HG03342 (cell line): ENCODE results near the gene TRAT1.
A peak's percentile ranks its signal among the peaks of the same experiment; 100 is the strongest.

Source experiments
- ATAC-seq: cut with Tn5 transposase; IDR thresholded peaks from one replicate; pipeline ENCODE4 v1.9.1; 2021; ENCODE audit warnings: mild to moderate bottlenecking, moderate library complexity; ENCODE audit not compliant: unreplicated experiment

Gene TRAT1

GRCh38 chr3:108849075-108849474 lies 26.5 kb downstream of the TRAT1 start:
- ATAC-seq: no peak

- no peak for ATAC-seq
Observed at GRCh38 chr3:108861401-108861800, 38.8 kb downstream of the TRAT1 start.

DNA sequence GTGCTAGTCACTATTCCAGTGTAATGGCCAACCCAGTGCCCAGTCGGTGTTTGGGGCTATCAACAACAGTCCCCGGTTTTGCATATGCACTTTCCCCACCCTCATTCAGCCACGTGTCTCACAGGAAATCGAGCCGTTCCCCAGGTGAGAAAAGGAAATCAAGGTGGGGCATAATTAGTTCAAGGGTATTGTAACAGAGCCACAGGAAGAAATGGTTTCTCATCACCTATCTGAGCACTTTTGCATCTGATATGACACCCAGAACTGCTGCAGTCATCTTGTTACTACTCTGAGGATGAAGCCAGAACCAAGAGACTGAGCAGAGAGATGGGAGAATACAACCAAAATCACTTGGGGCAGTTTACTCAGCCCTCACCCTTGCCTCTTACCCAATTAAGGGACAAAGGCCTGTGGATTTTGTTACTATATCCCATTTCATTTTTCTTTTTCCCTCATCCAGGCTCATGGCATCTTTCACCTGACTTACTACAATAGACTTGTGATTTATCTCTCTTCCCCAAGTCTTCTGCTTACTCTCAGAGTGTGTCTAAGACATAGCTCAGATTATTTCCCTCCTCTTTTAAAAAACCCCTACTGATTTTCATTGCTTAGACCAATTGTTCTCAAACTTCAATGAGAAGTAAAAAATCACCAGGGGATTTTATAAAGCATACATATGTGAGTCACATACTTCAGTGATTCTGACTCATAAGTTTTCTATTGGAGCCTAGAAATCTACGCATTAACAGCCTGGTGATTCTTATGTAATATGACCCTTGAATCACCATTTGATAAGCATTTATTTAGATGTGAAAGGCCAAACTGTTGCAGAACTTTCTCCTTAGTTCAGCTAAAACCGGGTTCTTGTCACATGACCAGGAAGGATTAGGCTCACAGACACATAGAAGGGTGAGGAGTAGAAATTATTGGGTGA lies 40.5 kb downstream of the TRAT1 start:
- ATAC-seq: peak; percentile 68

GRCh38 chr3:108863799-108864135 lies 41.2 kb downstream of the TRAT1 start:
- ATAC-seq: no peak

GRCh38 chr3:108877901-108878300 lies 55.3 kb downstream of the TRAT1 start:
- no peak for ATAC-seq

DNA sequence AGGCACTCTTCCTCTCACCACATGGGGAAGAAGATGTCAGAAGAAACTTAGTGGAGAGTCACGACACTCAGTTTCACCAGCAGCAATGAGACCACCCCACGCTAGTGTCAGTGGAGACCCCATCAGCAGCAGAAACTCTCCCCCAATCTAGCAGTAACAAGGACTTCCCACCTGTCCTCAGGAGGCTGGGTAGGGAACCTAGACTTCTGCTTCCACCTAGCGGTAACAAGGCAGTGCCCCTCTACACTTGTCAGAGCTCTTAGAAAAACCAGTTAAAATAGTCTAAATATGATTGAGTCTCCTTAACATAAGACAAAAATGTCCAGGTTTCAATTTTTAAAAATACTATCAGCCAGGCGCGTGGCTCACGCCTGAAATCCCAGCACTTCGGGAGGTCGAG lies 57.3 kb downstream of the TRAT1 start:
- no peak for ATAC-seq

DNA sequence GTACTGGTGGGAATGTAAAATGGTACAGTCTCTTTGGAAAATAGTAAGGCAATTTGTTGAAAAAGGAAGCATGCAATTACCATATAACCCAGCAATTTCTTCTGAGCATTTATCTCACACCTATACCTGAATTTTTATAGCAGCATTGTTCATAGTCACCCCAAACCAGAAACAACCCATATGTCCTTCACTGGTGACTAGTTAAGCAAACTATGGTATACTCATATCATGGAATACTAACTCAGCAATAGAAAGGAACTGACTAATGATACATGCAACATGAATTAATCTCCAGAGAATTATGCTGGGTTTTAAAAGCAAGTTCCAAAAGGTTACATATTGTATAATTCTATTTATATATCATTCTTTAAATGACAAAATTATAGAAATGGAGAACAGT lies 60.2 kb downstream of the TRAT1 start:
- ATAC-seq: no peak

DNA sequence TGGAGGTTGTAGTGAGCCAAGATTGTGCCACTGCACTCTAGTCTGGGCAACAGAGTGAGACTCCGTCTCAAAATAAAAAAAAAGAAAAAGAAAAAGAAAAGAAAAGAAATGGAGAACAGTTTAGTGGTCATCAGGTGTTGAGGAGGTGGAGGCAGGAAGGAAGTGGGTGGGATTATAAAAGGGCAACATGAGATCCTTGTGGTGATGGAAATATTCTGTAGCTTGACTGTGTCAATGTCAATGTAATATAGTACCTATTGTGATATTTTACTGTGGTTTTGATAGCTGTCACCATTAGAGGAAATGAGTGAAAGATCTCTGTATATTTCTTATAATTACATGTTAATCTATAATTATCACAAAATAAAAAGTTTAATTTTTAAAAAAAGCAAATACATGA lies 60.8 kb downstream of the TRAT1 start:
- no peak for ATAC-seq

DNA sequence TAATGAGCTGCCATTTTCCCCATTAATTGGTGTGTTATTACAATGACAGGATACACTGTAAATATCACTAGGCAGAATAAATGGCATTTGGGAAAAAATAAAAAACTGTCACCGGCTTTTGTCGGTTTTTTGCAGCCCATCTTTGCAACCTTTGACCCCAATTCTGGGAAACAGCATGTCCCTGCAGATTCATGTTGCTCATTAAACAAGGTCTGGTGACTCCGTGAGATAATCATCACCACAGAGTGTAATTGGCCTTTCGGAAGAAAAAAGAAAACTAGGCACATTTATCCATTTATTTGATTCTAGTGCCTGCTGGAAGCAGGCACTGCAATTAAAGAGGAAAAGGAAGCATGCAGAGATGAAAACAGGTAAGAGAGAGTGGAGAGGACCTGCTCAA lies 64.5 kb downstream of the TRAT1 start:
- ATAC-seq: no peak

- no peak for ATAC-seq
Observed at GRCh38 chr3:108887777-108888176, 65.2 kb downstream of the TRAT1 start.

- ATAC-seq: no peak
Observed at GRCh38 chr3:108891833-108892232, 69.2 kb downstream of the TRAT1 start.

GRCh38 chr3:108894981-108895380 lies 72.4 kb downstream of the TRAT1 start:
- no peak for ATAC-seq

- peak; percentile 67 for ATAC-seq
Observed at GRCh38 chr3:108897883-108898282, 75.3 kb downstream of the TRAT1 start.

GRCh38 chr3:108899530-108899929 lies 76.9 kb downstream of the TRAT1 start:
- no peak for ATAC-seq
